Type B pancreatic cell (in vitro differentiated cells): Measurements from ENCODE around the gene SMCO4. TPM values are rescaled to one million over a fixed set of nuclear protein-coding genes. Genes with fewer than 3 reads are reported as not detected.

ENCODE experiments used
- DNase-seq: peaks from one replicate; pipeline ENCODE4 v3.0.0; 2021; ENCODE audit warnings: mixed read lengths; ENCODE audit not compliant: unreplicated experiment; ENCODE audit errors: extremely low spot score
- H3K27ac Mint-ChIP-seq: 2 replicates; pipeline ENCODE4 v1.8.0; 2021; ENCODE audit warnings: mild to moderate bottlenecking, mixed read lengths
- H3K27me3 Mint-ChIP-seq: 2 replicates; pipeline ENCODE4 v1.8.0; 2021; ENCODE audit warnings: mixed read lengths
- H3K36me3 Mint-ChIP-seq: 2 replicates; pipeline ENCODE4 v1.8.0; 2021; ENCODE audit warnings: mixed read lengths
- H3K4me1 Mint-ChIP-seq: one replicate; pipeline ENCODE4 v1.8.0; 2021; ENCODE audit warnings: mixed read lengths; ENCODE audit not compliant: unreplicated experiment
- H3K4me3 Mint-ChIP-seq: 2 replicates; pipeline ENCODE4 v1.8.0; 2021; ENCODE audit warnings: mild to moderate bottlenecking, mixed read lengths
- H3K9me3 Mint-ChIP-seq: 2 replicates; pipeline ENCODE4 v1.8.0; 2021; ENCODE audit warnings: mixed read lengths
- total RNA-seq: library from RNA; stranded (reverse); gene quantifications from 2 replicates; pipeline ENCODE4 v1.2.1, GENCODE V29; 2021; ENCODE audit warnings: low replicate concordance
- TF ChIP-seq, protein P1 (sequence below): fragments of 200-600 bp; sonication (generic); conservative IDR thresholded peaks from 2 replicates; pipeline ENCODE4 v1.5.0; 2021; ENCODE audit warnings: antibody characterized with exemption, mild to moderate bottlenecking

The SMCO4 gene
- total RNA-seq, 1 donor from 2014 or later = 18.2 TPM

DNA sequence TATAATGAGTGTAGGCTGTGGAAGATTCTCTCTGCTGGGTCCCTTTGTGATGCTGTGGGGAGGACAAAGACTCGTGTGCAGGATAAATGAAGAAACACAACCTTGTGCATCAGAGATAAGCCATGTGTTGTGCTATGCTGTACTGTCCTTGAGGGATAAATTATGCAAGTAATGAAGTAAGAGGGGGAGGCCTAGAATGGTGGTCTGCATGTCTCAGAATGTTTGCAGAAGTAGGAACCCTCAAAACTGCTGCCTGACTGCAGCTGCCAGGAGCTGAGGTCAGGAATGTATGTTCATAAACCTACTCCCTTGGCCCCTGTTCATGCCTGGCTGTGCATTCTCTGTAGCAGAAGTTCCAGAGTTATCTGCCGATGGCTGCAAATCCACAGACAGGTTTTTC is 4.6 kb upstream of the SMCO4 start:
- Mint-ChIP-seq H3K9me3 (no peaks in the 10 kb centered on the region), H3K27me3 (peaks cover 30% of the 10 kb centered on the region), H3K36me3 (no peaks in the 10 kb centered on the region), H3K4me1 (peaks cover 9% of the 10 kb centered on the region), H3K4me3 (no peak overlapping the region), H3K27ac (no peak overlapping the region)
- TF ChIP-seq, protein P1, sequence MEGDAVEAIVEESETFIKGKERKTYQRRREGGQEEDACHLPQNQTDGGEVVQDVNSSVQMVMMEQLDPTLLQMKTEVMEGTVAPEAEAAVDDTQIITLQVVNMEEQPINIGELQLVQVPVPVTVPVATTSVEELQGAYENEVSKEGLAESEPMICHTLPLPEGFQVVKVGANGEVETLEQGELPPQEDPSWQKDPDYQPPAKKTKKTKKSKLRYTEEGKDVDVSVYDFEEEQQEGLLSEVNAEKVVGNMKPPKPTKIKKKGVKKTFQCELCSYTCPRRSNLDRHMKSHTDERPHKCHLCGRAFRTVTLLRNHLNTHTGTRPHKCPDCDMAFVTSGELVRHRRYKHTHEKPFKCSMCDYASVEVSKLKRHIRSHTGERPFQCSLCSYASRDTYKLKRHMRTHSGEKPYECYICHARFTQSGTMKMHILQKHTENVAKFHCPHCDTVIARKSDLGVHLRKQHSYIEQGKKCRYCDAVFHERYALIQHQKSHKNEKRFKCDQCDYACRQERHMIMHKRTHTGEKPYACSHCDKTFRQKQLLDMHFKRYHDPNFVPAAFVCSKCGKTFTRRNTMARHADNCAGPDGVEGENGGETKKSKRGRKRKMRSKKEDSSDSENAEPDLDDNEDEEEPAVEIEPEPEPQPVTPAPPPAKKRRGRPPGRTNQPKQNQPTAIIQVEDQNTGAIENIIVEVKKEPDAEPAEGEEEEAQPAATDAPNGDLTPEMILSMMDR = no peak
- no peak for DNase-seq

DNA sequence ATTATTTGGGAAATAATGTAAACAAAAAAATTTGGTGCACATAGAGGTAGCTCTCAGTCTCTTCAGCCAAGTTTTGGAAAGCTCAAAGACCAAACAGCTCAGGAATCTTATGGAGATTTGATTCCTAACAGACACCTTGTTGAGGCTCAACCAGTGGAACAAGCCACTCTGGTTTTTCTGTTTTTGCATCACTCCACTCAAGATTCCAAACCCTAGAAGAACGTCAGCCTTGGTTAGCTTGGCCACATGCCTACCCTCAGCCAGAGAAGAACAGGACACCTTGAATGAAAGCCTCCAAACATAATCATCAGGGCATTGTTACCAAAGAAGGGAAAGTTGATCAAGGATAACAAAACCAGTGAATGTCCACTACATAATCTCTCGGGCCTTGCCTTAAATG is 3.8 kb upstream of the SMCO4 start:
- TF ChIP-seq, protein P1 = no peak
- Mint-ChIP-seq H3K4me3 (no peak overlapping the region), H3K9me3 (no peaks in the 10 kb centered on the region), H3K27me3 (peaks cover 31% of the 10 kb centered on the region), H3K27ac (no peak overlapping the region), H3K4me1 (peaks cover 12% of the 10 kb centered on the region), H3K36me3 (no peaks in the 10 kb centered on the region)
- no peak for DNase-seq

GRCh38 chr11:93545566-93545965 is 2.4 kb upstream of the SMCO4 start:
- TF ChIP-seq, protein P1 = no peak
- no peak for DNase-seq
- peaks cover 28% of the 10 kb centered on the region for H3K27me3 Mint-ChIP-seq
- no peaks in the 10 kb centered on the region for H3K9me3 Mint-ChIP-seq
- no peaks in the 10 kb centered on the region for H3K36me3 Mint-ChIP-seq
- peak overlapping the region; percentile 28 for H3K4me3 Mint-ChIP-seq
- H3K4me1 Mint-ChIP-seq = peaks cover 16% of the 10 kb centered on the region
- H3K27ac Mint-ChIP-seq = no peak overlapping the region

DNA sequence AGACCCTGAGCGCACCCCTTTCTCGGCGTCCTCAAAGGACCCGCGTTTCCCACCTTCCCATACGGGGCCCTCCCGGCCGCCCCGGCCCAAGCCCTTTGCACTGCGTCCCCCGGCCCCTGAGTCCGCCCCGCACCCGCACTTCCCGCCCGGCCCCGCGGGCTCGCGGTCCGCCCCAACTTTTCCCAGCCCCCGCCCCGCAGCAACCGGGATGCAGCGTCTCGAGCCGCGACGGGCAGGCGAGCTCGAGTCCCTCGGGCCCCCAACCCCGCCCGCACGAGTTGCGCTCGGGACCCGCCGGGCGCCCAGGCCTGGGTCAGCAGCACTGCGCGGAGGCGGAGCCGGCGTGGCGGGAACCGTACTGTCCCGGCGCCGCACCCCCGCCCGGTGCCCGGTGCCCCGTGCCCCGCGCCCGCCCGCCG is 371 bp downstream of the SMCO4 start:
- Mint-ChIP-seq H3K4me3 (peak overlapping the region; percentile 91), H3K27me3 (peaks cover 30% of the 10 kb centered on the region), H3K27ac (peak overlapping the region; percentile 77), H3K9me3 (no peaks in the 10 kb centered on the region), H3K4me1 (peaks cover 16% of the 10 kb centered on the region), H3K36me3 (no peaks in the 10 kb centered on the region)
- TF ChIP-seq, protein P1 = no peak
- DNase-seq = no peak

- DNase-seq = no peak
- TF ChIP-seq, protein P1 = no peak
- peaks cover 26% of the 10 kb centered on the region for H3K27me3 Mint-ChIP-seq
- no peaks in the 10 kb centered on the region for H3K36me3 Mint-ChIP-seq
- peaks cover 16% of the 10 kb centered on the region for H3K4me1 Mint-ChIP-seq
- H3K27ac Mint-ChIP-seq = peak overlapping the region; percentile 77
- H3K4me3 Mint-ChIP-seq = peak overlapping the region; percentile 91
- H3K9me3 Mint-ChIP-seq = no peaks in the 10 kb centered on the region
These were observed 1.0 kb downstream of the SMCO4 start for GRCh38 chr11:93541884-93542810.
